NCI-H2196 treated with DMSO at 0.1 percent for 48 hours (cell line): Measurements from ENCODE around the gene CPSF7.
A peak's percentile ranks its signal among the peaks of the same experiment; 100 is the strongest.
"Not testable (repeated sequence)": the region's sequence is repeated elsewhere in the genome, so short reads cannot be mapped to it uniquely, and the experiment has no call there.

ENCODE experiments used
- DNase-seq: peaks from one replicate; lab custom pipeline; 2025; ENCODE audit not compliant: unreplicated experiment; lab: John Stamatoyannopoulos, UW

The CPSF7 gene

GRCh38 chr11:61442616-61443015, 12.8 kb upstream of the CPSF7 start:
- DNase-seq = no peak

- no peak for DNase-seq
These were observed 9.8 kb upstream of the CPSF7 start for GRCh38 chr11:61439615-61440014.

- DNase-seq = no peak
These were observed 7.7 kb upstream of the CPSF7 start for GRCh38 chr11:61437496-61437895.

GRCh38 chr11:61430839-61431238, 1.1 kb upstream of the CPSF7 start:
- not testable (repeated sequence) for DNase-seq

GRCh38 chr11:61429346-61429690, 457 bp downstream of the CPSF7 start:
- peak; percentile 38 for DNase-seq

GRCh38 chr11:61425367-61426131, 4.2 kb downstream of the CPSF7 start:
- DNase-seq = no peak

- no peak for DNase-seq
These were observed 7.5 kb downstream of the CPSF7 start for GRCh38 chr11:61422226-61422625.

- DNase-seq = no peak
These were observed 11.6 kb downstream of the CPSF7 start for GRCh38 chr11:61418136-61418535.

GRCh38 chr11:61417670-61418069, 12.1 kb downstream of the CPSF7 start:
- DNase-seq = no peak

GRCh38 chr11:61416941-61417340, 12.8 kb downstream of the CPSF7 start:
- DNase-seq = no peak

- no peak for DNase-seq
These were observed 14.4 kb downstream of the CPSF7 start for GRCh38 chr11:61415381-61415780.

- no peak for DNase-seq
These were observed 15.2 kb downstream of the CPSF7 start for GRCh38 chr11:61414547-61414946.

- DNase-seq = no peak
These were observed 16.3 kb downstream of the CPSF7 start for GRCh38 chr11:61413496-61413895.

GRCh38 chr11:61411589-61411988, 18.2 kb downstream of the CPSF7 start:
- no peak for DNase-seq

- DNase-seq = no peak
These were observed 22.6 kb downstream of the CPSF7 start for GRCh38 chr11:61406991-61407728.

GRCh38 chr11:61406067-61406466, 23.7 kb downstream of the CPSF7 start:
- no peak for DNase-seq

- DNase-seq = no peak
These were observed 25.1 kb downstream of the CPSF7 start for GRCh38 chr11:61404641-61405040.

GRCh38 chr11:61404103-61404502, 25.7 kb downstream of the CPSF7 start:
- no peak for DNase-seq

GRCh38 chr11:61403658-61404057, 26.1 kb downstream of the CPSF7 start:
- no peak for DNase-seq

- no peak for DNase-seq
These were observed 28.2 kb downstream of the CPSF7 start for GRCh38 chr11:61401573-61401972.

GRCh38 chr11:61401173-61401572, 28.6 kb downstream of the CPSF7 start:
- DNase-seq = no peak

GRCh38 chr11:61392981-61393595, 36.7 kb downstream of the CPSF7 start:
- DNase-seq = no peak
